ENCODE data around the gene UNC79.
"Not testable (repeated sequence)": the region's sequence is repeated elsewhere in the genome, so short reads cannot be mapped to it uniquely, and the experiment has no call there.

UNC79 gene

DNA sequence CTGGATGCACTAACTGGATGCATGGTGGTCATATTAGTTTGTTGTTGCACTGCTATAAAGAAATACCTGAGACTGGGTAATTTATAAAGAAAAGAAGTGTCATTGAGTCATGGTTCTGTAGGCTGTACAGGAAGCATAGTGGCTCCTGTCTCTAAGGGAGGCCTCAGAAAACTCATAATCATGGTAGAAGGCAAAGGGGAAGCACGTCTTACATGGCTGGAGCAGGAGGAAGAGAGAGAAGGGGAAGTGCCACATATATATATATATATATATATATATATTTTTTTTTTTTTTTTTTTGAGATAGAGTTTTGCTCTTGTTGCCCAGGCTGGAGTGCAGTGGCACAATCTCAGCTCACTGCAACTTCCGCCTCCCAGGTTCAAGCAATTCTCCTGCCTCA, 62.9 kb downstream of the UNC79 start:
- DNase-seq (ENCODE audit: low spot score) = not testable (repeated sequence)

GRCh38 chr14:93496856-93497741, 66.4 kb downstream of the UNC79 start:
- no peak for DNase-seq (ENCODE audit: low spot score)

GRCh38 chr14:93510056-93510455, 79.3 kb downstream of the UNC79 start:
- DNase-seq (ENCODE audit: low spot score) = no peak

DNA sequence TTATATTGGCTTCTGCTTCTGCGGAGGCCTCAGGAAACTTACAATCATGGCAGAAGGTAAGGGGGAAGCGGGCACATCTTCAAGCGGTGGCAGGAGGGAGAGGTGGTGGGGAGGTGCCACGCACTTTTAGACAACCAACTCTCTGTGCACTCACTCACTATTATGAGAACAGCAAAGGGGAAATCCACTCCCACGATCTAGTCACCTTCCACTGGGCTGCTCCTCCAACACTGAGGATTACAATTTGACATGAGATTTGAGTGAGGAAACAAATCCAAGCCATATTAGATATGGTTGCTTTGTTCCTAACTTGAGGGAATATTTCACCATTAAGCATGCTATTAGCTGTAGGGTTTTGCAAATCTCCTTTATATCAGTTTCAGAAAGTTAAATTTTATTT, 80.3 kb downstream of the UNC79 start:
- DNase-seq (ENCODE audit: low spot score) = no peak

GRCh38 chr14:93520053-93520607, 89.4 kb downstream of the UNC79 start:
- no peak for DNase-seq (ENCODE audit: low spot score)

DNA sequence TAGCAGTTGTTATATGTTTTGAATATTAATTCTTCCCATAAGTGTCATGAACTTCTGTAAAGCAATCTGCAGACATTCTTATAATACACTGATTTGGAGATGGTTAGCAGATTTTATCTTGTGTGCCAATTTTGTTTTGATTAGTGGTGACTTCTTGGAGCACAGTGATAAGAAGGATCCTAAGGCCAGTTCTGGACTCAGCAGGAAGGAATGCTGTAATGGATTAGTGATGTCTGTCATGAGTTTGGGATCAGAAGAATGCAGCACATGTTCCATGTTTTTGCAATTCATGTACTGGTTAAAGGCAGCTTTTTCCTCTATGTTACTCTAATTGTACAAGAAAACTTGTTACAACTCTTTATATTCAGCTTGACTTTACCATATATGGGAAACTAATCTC, 91.5 kb downstream of the UNC79 start:
- DNase-seq (ENCODE audit: low spot score) = no peak

- not testable (repeated sequence) for DNase-seq (ENCODE audit: low spot score)
These were observed 94.5 kb downstream of the UNC79 start for GRCh38 chr14:93525216-93525615.

- DNase-seq (ENCODE audit: low spot score) = no peak
These were observed 95.1 kb downstream of the UNC79 start for GRCh38 chr14:93525696-93526451.

DNA sequence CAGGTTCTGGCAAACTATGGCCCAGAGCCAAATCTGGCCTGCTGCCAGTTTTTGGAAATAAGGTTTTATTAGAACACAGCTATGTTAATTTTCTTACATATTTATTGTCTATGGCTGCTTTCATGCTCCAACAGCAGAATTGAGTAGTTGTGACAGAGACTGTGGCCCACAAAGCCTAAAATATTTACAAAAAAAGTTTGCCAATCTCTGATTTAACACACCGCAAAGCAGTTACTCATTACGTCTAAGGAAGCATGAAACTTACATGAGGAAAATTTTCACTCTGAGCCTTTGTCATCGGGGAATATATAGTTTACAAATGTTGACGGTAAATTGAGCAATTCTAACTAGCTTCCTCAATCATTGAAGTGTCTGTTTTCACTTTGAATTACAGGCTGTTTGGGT, 96.5 kb downstream of the UNC79 start:
- no peak for DNase-seq (ENCODE audit: low spot score)

DNA sequence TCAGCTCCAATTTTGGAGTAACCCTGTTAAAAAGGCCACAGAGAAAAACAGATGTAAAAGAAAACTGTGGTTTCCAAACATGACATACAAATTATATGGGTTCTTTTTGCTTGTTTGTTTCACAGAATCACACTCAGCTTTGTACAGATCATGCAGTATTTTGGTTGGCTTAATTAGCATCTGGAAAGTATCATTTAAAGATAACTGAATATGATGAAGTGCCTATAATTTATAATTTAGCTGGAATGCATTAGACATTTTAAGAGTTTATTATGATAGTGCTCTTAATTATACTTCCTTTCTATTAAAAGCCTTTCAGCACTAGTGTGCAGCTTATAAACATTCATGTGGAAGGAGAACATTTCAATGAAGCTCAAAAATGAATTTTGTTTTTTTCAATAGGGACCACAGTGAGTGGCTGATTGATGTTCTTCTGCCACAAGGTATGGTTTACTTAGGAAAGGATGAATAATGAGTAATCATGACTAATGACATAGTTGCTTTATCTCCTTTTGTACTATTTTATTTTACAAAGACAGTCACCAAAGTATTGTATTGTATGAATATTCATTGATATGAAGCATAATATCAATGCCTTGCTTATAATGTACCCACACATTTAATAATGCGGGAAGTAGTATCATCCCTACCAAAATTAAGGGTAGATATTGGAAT, 98.3 kb downstream of the UNC79 start:
- no peak for DNase-seq (ENCODE audit: low spot score)

DNA sequence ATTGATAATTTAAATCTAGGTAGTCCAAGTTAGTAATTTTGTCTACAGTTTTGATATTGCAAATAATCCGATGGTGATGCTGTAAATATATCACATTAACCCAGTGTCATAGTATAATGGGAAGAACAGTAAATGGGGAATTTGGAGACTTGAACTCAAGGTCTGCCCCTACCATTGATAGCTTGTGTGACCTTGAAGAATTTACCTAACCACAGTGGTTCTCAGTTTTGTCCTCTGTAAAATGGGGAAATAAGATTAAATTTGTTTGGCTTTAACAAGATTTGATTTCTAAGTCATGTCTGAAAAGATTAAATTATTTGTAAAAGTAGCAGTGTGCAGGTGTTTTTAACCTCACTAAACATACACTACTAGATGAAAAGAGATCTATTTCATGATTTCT, 100.9 kb downstream of the UNC79 start:
- no peak for DNase-seq (ENCODE audit: low spot score)

- DNase-seq (ENCODE audit: low spot score) = no peak
These were observed 101.8 kb downstream of the UNC79 start for GRCh38 chr14:93532541-93532940.

- no peak for DNase-seq (ENCODE audit: low spot score)
These were observed 102.7 kb downstream of the UNC79 start for GRCh38 chr14:93533437-93533836.

- DNase-seq (ENCODE audit: low spot score) = peak; percentile 67
These were observed 103.1 kb downstream of the UNC79 start for GRCh38 chr14:93533842-93534241.

GRCh38 chr14:93535537-93535936, 104.8 kb downstream of the UNC79 start:
- DNase-seq (ENCODE audit: low spot score) = peak; percentile 44

DNA sequence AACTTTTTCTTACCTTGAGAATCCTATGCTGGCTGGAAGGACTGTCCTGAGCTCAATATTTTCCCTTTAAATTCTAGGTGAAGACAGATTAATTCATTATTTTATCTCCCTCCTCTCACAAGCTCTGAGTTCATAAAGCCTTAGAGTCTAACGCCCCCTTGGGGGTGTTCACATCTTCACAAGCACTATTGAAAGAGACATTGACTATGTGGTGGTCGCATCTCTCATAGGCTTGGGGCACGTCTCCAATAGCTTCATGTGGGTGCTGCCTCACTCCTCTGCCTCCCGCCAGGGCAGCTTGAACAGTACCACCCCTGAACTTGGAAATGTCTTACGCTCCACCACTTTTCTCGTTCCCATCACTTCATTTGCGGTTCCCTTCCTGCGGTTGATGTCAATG, 106.2 kb downstream of the UNC79 start:
- no peak for DNase-seq (ENCODE audit: low spot score)

DNA sequence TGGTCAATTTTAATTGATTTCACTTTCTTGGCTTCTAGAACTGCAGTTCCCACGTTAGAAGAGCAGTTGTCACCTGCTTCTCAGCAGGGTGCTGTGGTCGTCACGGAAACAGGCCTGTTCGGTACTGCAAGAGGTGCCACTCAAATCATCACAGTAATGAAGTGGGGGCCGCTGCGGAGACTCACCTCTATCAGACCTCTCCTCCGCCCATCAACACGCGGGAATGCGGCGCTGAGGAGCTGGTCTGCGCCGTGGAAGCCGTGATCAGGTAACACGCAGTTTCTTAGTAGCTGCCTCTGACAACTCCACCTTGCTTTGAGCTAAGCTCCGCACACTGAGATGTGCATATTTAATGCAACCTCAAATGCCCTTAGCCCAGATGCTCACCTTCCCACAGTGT, 107.2 kb downstream of the UNC79 start:
- DNase-seq (ENCODE audit: low spot score) = no peak

GRCh38 chr14:93538413-93538812, 107.7 kb downstream of the UNC79 start:
- no peak for DNase-seq (ENCODE audit: low spot score)

GRCh38 chr14:93540235-93540634, 109.5 kb downstream of the UNC79 start:
- DNase-seq (ENCODE audit: low spot score) = no peak

DNA sequence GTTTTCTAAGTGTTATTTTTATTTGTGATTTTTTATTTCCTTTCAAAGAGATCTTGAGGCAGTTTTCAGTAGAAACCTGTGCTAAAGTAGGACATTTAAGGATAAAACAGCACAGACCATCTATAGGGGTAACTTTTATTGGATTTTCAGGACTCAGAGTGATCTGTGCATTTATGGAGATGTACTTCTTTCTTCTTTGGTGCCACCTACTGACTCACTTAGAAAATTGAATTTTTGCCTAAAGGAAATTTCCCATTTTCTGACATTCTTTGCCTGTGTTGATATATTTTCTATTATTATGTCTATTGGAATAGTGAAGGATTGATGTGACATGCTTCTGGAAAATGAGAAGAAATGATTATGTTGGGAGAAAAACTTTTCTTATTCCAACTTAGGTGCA, 113.0 kb downstream of the UNC79 start:
- peak; percentile 28 for DNase-seq (ENCODE audit: low spot score)

DNA sequence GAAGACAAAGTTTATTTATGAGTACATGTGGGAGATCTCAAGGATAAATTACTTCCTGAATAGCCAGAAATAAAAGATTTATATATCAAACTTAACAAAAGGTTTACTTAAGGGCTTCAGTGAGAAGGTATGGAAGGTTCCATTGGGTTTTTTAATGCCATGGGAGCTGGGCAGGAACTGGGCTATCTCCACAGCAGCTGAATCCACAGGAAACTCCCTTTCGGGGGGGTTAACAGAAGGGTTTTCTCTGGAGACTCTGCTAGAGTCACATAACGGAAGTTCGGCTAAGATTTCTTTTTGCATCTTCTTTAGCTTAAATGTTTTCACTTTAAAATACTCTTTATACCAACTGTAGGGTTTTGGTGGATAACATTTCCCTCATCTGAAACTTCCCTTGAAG, 113.5 kb downstream of the UNC79 start:
- no peak for DNase-seq (ENCODE audit: low spot score)

GRCh38 chr14:93546642-93547041, 115.9 kb downstream of the UNC79 start:
- no peak for DNase-seq (ENCODE audit: low spot score)
